ENCODE measurements around the gene CFAP119.

Gene CFAP119

DNA sequence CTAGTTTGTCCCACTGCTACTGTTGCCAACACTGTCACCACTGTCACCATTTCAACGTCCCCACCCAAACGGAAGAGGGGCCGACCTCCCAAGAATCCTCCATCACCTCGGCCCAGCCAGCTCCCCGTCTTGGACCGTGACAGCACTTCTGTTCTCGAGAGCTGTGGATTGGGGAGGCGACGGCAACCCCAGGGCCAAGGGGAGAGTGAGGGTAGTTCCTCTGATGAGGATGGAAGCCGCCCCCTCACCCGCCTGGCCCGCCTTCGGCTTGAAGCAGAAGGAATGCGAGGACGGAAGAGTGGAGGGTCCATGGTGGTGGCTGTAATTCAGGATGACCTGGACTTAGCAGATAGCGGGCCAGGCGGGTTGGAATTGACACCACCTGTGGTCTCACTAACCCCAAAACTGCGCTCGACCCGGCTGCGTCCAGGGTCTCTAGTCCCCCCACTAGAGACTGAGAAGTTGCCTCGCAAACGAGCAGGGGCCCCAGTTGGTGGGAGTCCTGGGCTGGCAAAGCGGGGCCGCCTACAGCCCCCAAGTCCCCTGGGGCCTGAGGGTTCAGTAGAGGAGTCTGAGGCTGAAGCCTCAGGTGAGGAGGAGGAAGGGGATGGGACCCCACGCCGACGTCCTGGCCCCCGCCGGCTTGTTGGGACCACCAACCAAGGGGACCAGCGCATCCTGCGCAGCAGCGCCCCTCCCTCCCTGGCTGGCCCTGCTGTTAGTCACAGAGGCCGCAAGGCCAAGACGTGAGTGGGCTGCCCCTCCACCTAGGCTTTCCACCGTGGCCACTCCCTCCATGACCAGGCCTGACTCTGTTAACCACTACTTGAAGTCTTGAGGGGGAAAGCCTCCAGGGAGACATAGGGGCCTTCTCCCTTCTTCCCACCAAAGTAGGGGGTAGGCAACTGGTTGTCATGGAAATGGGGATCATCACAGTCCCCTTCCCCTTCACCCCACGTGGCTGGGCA, 22.6 kb downstream of the CFAP119 start:
- no peak for DNase-seq

DNA sequence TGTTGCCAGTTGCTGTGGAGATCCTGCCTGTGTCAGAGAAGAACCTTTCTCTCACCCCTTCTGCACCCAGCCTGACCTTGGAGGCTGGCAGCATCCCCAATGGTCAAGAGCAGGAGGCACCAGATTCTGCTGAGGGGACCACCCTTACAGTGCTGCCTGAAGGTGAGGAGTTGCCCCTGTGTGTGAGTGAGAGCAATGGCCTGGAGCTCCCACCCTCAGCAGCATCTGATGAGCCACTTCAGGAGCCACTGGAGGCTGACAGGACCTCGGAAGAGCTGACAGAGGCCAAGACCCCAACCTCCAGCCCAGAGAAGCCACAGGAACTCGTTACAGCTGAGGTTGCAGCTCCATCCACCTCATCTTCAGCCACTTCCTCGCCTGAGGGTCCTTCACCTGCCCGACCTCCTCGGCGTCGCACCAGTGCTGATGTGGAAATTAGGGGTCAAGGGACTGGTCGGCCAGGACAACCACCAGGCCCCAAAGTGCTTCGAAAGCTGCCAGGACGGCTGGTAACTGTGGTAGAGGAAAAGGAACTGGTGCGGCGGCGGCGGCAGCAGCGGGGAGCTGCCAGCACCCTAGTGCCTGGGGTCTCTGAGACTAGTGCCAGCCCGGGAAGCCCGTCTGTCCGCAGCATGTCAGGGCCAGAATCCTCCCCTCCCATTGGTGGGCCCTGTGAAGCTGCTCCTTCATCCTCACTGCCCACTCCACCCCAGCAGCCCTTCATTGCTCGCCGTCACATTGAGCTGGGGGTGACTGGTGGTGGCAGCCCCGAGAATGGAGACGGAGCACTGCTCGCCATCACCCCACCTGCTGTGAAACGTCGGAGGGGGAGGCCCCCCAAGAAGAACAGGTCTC, 23.8 kb downstream of the CFAP119 start:
- no peak for DNase-seq

DNA sequence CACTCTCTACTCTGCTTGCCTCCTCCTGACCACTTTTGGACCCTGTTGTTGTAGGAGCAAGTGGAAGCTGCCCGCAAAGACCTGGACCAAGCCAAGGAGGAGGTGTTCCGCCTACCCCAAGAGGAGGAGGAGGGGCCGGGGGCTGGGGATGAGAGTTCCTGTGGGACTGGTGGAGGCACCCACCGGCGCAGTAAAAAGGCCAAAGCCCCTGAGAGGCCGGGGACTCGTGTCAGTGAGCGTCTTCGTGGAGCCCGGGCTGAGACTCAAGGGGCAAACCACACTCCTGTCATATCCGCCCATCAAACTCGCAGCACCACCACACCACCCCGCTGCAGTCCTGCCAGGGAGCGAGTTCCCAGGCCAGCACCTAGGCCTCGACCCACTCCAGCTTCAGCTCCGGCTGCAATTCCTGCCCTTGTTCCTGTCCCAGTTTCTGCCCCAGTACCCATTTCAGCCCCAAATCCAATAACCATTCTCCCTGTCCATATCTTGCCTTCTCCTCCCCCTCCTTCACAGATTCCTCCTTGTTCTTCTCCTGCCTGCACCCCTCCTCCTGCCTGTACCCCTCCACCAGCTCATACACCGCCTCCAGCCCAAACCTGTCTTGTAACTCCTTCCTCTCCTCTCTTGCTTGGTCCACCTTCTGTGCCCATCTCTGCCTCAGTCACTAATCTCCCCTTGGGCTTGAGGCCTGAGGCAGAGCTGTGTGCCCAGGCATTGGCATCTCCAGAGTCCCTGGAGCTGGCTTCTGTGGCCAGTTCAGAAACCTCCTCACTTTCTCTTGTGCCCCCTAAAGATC, 24.7 kb downstream of the CFAP119 start:
- DNase-seq = no peak

DNA sequence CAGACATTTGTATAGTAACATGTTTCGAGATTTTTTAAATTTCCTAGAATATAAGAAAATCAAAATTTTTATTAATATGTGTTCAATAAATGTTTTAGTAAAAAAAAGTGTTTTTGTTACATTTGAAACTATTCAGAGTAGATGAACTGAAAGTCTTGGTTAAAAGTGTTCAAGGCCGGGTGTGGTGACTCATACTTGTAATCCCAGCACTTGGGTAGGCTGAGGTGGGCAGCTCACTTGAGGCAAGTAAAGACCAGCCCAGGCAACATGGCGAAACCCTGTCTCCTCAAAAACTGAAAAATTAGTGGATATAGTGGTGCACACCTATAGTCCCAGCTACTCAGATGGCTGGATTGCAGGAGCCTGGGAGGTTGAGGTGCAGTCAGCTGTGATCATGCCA, 30.5 kb downstream of the CFAP119 start:
- no peak for DNase-seq

DNA sequence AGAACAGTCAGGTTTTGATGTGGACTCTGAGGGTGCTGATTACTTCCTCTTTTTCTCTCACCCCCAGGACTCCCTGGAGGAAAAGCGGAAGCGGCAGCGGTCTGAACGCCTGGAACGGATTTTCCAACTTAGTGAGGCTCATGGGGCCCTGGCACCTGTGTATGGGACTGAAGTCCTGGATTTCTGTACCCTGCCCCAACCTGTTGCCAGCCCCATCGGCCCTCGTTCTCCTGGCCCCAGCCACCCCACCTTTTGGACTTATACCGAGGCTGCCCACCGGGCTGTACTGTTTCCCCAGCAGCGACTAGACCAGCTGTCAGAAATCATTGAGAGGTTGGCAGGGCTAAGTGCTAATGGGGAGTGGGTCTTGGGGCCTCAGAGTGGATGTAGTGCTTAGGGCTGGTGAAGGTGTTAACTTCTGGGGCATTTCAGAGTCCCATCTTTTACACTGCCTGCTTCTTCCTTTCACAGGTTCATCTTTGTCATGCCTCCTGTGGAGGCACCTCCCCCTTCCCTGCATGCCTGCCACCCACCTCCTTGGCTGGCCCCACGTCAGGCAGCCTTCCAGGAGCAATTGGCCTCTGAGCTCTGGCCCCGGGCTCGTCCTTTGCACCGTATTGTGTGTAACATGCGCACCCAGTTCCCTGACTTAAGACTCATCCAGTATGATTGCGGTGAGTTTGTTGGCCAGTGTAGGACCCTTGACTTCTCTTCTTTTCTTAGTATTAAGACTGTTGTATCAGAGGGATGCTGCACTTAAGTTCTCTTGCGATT, 32.8 kb downstream of the CFAP119 start:
- no peak for DNase-seq

DNA sequence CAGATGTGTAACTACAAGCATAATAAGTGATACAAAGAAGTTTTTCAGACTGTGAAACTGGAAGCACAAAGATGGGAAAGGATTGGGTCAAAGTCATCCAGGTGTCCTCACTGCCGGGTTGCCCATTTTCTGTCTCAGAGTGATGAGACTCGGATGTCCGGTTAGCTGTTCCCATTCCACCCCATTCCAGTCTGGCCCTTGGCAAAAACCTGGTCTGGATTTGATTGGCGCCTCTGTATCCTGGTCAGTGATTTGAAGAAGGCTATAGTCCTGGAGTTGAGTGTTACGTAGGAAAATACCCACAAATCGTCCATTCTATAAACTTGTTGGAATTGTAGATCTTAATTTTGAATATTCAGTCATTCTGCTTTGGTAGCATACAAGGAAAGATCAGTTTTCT, 33.5 kb downstream of the CFAP119 start:
- DNase-seq = no peak

DNA sequence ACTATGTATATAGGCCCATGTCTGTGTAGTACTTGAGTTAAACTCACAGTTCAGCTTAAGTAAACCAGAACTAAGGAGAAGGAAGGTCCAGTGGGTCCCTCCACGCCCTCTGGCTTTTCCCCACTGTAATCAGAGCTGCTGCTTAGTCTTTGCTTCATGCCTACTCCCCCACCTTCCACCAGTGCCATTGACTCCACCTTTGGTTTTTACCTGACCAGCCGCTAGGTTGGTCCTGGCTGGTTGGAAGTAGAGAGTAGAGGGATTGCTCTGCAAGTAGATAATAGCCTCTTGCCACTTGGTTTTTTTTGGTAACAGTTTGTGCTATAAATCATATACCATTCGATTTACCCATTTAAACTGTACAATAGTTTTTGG, 36.5 kb downstream of the CFAP119 start:
- DNase-seq = no peak

DNA sequence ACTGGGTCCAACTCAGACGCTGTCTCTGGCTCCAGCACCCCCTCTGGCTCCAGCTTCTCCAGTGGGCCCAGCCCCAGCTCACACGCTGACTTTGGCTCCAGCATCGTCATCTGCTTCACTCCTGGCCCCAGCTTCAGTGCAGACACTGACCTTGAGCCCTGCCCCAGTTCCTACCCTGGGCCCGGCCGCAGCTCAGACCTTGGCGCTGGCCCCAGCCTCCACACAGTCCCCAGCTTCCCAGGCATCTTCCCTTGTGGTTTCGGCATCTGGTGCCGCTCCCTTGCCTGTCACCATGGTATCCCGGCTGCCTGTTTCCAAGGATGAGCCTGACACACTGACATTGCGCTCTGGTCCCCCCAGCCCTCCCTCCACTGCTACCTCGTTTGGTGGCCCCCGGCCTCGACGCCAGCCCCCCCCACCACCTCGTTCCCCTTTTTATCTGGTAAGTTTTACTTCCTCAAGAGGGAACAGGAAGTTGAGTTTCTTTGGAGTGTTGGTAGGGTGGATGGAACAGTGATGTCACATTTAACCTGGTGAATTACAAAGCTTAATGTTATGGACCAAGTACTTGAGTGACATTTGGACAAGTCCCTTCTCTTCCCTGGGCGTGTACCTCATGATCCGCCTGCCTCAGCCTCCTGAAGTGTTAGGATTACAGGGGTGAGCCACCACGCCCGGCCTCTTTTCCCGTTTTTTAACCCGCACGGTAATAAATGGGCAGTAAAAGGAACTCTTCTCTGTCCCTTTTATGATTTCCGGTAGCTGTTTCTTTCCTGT, 37.0 kb downstream of the CFAP119 start:
- DNase-seq = no peak

DNA sequence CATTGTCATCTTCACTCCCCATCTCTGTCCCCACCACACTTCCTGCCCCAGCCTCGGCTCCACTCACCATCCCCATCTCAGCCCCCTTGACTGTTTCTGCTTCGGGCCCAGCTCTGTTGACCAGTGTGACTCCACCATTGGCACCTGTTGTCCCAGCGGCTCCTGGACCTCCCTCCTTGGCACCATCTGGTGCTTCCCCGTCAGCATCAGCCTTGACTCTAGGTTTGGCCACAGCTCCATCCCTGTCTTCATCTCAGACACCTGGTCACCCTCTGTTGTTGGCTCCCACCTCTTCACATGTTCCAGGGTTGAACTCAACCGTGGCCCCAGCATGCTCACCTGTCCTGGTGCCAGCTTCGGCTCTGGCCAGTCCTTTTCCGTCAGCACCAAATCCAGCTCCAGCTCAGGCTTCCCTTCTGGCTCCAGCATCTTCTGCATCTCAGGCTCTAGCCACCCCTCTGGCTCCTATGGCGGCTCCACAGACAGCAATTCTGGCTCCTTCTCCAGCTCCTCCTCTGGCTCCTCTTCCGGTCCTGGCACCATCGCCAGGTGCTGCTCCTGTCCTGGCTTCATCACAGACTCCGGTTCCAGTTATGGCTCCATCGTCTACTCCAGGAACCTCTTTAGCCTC, 38.0 kb downstream of the CFAP119 start:
- no peak for DNase-seq

DNA sequence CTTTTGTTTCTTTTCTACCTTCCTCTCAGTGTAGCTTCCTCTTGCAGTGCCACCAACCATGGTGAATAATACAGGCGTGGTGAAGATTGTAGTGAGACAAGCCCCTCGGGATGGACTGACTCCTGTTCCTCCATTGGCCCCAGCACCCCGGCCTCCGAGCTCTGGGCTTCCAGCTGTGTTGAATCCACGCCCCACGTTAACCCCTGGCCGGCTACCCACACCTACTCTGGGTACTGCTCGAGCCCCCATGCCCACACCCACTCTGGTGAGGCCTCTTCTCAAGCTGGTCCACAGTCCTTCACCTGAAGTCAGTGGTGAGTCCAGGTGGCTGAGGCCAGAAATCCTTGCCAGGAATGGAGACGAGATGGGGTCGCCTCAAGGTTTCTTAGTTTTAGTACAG, 38.9 kb downstream of the CFAP119 start:
- DNase-seq = no peak

DNA sequence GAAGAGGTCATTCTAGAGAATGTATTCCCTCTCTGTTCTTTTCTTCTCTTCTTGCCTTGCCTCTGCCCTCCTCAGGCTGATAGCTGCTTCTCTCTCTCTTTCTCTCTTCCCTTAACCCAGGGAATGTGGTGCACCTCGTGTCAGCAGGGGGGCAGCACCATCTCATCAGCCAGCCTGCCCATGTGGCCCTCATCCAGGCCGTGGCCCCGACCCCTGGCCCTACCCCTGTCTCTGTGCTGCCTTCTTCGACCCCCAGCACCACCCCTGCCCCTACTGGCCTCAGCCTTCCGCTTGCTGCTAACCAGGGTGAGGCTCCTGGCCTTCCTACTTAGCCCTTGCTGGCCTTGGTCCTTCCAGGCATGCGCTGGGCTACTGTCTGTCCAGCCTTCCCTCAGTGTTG, 39.4 kb downstream of the CFAP119 start:
- DNase-seq = no peak

DNA sequence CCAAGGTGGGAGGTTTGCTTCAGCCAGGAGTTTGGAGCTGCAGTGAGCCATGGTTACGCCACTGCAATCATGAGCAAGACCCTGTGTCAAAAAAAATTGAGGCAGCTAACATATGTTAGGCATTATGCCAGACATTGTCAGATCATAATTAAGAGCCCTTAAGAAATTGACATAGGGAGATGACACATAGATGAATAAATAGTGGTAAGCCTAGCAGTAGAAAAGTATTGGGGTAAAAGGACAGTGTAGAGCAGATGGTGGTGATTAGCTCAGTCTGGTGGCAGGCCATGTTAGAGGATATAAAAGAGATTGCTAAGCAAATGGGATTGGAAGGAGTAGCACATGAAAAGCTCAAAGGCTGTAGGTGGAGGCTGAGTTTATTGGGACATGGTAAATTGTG, 40.3 kb downstream of the CFAP119 start:
- DNase-seq = no peak

DNA sequence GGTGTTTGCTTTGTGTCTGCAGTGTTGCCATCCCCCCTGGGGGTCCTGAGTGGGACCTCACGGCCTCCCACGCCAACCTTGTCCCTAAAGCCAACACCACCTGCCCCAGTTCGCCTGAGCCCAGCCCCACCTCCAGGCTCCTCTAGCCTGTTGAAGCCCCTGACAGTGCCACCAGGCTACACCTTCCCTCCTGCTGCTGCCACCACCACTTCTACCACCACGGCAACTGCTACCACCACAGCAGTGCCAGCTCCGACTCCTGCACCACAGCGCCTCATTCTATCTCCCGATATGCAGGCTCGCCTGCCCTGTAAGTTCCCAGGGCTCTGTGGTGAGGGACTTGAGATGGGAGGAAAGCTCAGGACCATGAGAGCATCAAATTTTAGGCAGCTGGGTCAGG, 40.7 kb downstream of the CFAP119 start:
- no peak for DNase-seq

DNA sequence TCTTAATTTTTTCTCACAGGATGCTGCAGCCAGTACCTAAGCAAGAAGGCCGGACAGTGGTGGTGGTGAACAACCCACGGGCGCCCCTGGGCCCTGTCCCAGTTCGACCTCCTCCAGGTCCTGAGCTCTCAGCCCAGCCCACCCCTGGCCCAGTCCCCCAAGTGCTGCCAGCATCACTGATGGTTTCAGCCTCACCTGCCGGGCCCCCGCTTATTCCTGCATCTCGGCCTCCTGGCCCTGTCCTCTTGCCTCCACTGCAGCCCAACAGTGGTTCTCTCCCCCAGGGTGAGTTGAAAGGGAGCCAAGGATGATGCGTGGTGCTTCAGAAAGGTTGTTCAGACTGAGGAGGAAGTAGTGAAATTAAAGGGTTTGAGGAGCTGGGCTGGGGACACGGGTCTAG, 41.2 kb downstream of the CFAP119 start:
- DNase-seq = no peak

DNA sequence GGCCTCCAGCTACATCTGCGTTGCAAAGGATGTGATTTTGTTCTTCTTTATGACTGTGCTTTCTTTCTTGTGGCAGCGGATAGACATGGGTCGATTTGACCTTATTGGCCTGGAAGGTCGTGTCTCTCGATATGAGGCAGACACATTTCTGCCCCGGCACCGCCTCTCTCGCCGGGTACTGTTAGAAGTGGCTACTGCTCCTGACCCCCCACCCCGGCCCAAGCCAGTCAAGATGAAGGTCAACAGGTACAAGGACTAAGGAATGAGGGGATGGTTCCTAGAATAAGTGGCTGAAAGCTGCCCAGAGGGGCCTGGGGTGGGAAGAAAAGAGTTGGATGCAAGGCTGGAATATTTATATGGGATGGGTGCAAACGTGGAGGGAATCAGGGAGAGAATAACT, 41.8 kb downstream of the CFAP119 start:
- DNase-seq = no peak

DNA sequence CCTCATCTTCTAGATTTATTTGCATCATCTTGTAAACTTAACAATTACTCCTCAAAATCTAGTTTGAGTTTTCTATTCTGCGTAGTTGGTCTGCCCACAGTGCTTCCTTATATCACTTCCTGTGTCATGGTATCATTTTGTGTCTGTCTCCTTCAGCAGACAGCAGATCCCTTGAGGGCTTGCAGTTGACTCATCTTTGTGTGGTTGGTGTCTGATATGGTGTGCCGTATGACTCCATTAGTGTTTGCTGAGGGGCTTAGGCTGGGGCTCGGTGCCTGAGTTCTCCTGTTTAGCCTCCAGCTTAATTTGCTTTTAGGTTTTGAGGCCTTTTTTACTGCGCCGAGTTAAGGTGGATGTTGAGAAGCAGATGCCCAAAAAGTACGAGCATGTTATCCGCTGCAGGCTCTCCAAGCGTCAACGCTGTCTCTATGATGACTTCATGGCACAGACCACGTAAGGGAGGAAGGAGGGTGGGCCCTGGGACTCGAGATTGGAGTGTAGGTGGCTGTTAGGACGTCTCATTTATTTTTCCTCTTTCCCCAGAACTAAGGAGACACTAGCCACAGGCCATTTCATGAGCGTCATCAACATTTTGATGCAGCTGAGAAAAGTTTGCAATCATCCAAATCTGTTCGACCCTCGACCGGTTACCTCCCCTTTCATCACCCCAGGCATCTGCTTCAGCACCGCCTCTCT, 46.0 kb downstream of the CFAP119 start:
- no peak for DNase-seq

DNA sequence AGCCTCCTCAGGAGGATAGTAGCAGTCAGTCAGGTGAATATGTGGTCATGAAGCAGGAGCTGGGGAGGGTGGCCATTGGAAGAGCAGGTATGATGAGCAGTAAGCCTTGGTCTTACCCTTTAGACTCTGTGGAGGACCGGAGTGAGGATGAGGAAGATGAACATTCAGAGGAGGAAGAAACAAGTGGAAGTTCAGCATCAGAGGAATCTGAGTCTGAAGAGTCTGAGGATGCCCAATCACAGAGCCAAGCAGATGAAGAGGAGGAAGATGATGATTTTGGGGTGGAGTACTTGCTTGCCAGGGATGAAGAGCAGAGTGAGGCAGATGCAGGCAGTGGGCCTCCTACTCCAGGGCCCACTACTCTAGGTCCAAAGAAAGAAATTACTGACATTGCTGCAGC, 50.1 kb downstream of the CFAP119 start:
- DNase-seq = no peak

DNA sequence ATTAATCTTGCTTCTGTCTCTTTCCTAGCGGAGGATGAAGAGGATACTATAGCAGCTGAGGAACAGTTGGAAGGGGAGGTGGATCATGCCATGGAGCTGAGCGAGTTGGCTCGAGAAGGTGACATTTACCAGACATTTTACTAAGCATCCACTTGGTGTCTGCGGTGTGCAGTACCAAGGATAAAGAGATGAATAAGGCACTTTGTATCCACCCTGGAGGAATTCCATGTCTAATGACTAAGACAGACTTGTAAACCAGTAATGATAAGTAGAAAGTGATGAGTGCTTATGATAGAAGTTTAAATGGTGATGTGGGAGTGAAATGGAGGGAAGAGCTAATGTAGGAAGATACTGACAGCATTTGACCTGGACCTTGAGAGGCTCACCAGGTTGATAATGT, 50.9 kb downstream of the CFAP119 start:
- no peak for DNase-seq
